HPDE6-E6E7 (cell line): Measurements from ENCODE around the gene BPIFA1.
A peak's percentile ranks its signal among the peaks of the same experiment; 100 is the strongest.

Source experiments
- DNase-seq: peaks from one replicate; pipeline ENCODE4 v3.0.0; 2011; ENCODE audit warnings: missing footprints; ENCODE audit errors: extremely low spot score

BPIFA1 gene

DNA sequence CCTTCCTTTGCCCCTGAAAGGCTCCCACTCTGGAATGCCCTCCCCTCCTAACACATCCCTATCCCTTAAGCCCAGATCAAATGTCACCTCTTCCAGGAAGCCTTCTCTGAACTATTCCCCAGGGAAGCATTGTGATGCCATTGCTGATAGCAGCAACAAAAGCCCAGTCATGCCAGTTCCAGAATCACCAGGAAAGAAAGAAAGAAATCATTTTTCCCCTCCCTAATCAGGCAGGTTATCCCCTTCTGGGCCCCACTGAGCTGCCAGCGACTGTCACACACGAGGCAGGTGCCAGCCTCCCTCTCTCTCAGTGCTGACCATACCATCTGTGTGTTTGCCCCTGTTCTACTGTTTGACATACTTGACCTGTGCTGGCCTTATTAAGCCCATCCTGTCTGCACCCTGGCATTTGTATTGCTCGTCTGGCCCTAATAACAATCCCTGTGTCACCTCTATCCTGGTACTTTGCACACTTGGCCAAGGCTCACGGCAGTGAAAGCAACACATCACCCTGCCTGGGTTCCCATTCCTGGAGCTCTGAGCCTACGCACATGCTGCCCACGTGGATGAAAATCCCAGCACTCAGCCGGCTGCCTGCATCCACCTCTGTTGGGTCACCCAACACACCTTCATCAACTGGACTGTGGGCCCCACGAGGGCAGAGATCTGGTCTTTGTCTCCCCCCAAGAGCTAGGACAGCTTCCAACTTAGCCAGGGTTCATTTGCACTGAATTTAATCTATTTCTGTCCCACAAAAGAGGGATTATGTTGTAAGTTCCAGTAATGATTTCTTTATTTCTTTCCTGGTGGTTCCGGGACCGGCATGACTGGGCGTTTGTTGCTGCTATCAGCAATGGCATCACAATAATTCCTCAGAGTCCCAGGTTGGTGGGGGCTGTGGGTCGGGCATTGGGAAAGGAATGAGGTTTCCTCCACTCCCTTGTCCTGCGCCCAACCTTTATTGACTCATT, 42.0 kb downstream of the BPIFA1 start:
- DNase-seq, result no peak

DNA sequence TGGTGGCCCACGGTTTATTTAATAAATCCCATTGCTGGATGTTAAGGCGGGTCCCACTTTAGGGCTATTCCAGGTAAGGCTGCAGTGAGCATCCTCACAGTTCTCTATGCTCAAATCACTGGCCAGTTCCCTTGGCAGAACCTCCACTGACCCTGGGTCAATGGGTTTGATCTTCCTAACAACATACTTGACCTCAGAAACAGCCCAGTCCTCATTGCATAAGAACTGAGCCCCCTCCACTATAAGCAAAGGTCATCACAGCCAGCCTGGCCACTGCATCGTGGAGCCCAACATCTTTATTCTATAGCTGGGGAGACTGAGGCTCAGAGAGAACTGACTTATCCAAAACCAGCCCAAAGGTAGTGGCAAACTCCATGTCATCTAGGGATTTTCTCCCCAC, 42.9 kb downstream of the BPIFA1 start:
- DNase-seq, result no peak

DNA sequence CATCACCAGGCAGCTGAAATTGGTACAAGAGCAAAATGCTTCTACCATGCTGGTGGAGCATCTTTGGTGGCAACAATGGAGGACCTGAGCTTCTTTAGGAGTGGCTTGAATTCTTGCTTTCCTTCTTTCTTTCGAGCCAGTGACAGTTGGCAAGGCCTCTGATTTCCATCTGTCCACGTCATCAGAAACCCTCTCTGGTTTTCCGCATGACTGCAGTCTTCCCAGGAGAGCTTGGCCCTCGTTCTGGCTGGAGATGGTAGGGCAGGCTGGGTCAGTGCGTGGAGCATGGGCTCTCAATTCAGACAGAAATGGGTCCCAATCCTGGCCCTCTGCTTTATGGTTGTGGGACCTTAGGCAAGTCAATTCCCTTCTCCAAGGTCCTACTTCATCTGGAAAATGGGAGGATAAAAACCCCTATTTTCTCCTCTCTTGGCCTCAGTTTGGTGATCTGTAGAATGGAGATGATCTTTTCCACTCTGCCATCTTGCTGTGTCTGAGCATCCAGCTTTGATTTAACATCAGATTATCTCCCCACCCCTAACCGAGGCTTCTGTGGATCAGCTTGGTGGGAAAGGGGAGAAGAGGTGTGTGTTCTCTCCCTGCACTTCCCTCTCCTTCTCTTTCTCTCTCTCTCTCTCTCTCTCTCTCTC, 43.6 kb downstream of the BPIFA1 start:
- DNase-seq, result no peak

DNA sequence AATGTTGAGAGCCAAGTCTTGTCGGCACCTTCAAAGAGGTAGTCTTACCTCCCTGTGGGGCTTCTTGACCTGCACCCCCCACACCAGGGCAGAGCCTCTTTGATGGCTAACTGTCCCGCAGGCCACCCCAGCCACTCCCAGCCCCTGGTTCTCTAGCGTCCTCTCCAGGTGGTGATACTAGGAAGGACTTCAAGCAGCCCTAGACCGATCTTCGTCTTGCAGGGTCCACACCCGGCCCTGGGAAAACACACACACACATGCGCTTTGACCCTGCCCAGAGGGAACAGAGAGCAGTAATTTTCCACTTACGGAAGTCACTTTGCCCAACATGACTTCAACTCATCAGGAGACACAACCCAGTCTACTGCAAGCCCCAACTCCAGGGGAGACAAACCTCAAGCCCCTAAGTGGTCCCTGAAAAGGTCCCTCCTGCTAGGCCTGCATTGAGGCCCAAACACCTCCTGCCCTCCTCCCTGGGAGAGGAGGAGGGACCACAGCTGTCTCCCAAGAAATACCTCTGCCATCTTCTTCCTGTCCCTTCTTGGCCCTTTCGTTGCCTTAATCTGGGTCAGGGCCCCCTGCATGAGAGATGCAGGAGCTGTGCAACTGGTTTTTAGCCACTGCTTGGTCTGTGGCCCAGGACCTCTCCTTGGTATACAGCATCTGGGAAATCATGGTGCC, 44.3 kb downstream of the BPIFA1 start:
- no peak for DNase-seq

DNA sequence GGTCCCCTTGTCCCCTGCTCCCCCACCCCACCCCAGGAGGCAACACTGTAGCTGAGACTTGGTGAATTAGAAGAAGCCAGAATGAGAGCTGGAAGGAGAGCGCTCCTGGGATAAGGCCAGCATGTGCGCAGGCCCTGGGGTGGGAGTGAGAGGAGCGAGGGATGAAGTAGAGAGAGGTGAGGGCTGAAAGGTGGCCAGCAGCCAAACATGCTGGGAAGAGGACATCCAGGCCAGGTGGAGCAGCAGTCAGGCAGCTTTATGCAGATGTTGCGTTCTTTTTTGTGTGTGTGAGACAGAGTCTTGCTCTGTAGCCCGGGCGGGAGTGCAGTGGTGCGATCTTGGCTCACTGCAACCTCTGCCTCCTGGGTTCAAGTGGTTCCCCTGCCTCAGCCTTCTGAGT, 45.0 kb downstream of the BPIFA1 start:
- no peak for DNase-seq

DNA sequence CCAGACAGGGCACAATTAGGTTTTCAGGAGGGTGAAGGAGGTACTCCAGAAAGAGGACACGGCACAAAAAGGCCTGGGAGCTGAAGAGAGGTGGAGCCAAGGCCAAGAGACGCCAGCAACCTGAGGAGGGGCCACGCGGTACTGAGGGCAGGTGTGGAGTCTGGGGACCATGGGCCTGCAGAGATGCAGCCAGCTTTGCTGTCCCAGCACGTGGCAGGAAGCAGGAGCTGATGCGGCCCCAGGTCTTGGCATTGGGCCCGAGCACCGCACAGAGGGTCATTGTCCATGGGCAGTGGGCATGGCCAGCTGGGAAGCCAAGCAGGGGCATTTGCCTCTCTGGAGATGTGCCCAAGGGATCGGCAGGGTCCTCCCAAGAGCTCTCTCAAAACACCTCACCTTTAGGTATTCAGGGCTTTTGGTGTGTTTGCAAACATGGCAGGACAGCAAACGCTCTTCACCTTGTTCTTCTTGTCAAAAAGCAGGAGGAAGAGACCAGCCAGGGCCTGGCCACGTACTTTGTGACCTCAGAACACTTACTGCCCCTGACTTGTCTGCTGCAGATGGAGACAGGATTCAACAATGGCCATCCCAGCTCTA, 45.9 kb downstream of the BPIFA1 start:
- DNase-seq, result no peak

DNA sequence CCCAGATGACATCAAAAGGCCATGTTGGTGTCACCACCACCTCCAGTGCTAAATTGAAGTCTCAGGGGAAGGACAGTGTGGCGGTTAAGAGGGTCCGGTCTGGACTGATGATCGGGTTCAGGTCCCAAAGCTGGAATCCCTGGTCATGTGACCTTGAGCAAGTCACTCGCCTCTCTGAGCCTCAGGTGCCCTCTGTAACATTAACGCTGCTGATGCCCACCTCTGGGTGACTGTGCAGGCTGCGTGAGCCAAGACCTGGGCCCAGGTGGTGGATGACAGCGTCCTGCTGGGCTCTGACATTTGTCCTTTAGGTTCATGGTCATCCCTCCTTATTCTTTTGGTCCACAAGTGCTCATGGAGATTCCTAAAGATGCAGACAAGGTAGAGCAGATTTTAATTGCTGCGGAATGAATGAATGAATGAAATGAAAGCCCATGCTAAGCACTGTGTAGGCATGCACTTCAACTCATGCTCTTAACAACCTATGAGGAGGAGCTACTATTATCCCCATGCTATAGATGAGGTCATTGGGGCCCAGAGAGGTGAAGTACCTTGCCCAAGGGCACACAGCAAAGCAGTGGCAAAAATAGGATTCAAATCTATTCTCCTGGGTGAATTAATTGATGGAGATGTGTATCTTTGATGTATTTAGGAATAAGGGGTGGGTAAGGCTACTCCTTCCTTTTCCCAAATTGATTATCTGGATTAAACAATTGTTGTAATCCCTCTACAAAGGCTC, 46.6 kb downstream of the BPIFA1 start:
- DNase-seq, result no peak

DNA sequence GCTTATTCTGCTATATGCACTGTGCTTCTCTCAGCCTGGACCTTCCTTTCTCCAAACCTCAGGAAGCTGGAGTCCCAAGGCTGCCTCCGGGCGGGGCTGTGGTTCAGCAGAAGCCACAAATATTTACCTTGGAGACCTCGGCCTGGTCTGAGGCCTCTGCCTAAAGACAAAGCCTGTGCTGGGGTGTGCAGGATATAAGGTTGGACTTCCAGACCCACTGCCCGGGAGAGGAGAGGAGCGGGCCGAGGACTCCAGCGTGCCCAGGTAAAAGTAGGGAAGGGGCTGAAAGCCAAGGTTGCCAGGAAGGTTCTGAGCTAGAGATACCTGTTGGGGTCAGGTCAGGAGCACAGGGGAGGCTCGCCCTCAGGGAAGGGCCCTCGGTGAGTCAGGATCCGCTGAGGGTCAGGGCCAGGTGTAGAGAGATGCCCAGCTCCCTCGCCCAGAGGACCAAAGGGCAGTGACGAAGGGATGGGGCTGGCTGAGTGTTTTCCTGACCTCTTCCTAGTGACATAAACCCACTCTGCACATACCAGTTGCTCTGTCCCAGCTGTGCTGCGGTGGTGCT, 47.3 kb downstream of the BPIFA1 start, which contains the start of gene BPIFB1:
TSS of gene BPIFB1 (plus strand) at position 224 of the 565 bp plus-strand sequence. CDS start 2,860 bp downstream, outside the sequence.
- no peak for DNase-seq

DNA sequence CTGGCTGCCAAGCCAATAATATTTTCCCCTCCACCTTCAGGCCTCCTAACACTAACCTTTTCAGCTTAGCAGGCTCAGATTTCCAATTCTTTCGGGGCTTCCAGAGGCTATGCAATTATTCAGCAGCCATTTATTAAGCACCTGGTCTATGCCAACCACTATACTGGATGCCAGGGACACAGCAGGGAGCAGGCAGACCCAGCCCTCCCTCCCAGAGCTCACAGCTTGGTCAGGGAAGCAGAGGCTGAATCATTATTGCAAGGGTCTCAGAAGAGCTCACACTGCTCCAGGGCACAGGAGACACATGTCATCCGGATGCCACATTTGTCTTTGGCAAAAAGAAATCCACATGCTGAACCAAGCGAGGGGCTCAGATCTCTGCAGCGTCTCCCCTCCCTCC, 48.5 kb downstream of the BPIFA1 start:
- DNase-seq, result no peak

DNA sequence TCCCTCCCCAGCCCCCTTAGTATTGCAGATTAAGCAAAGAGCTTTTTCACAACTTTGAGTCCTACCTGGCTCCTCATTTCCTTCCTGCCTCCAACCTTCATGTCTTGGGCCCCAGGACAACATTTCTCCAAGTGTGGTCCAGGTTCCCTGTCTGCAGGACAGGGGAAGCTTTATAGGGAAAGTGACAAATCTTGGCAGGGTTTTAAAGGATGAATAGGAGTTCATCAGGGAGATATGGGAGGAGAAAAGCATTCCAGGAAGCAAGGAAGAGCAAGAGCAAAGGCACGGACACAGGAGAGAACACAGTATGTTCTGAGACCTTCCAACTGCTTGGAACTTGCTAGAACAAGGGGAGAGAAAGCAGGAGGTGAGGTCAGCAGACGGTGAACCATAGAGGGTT, 49.1 kb downstream of the BPIFA1 start:
- DNase-seq, result no peak

DNA sequence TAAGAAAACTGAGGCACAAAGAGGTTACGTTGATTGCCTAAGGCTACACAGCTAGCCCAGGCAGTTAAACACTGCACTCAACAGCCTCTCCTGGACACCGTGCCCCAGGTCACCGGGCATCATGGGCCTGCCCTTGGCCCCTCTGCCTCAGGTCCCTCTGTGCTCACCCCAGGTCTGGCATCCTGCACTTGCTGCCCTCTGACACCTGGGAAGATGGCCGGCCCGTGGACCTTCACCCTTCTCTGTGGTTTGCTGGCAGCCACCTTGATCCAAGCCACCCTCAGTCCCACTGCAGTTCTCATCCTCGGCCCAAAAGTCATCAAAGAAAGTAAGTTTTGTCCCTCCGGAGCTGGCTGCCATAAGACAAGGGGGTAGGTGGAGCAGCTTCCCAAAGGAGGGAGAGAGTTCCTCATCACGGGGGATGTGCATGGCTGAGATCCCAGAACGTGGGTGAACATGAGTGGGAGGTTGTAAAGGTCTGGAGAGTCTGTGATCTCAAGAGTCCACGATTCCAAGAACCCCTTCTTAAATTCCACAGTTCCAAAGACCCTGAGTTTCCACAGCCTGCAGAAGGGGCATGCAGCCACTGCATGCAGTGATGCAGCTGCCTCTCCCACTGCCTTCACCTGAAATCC, 50.2 kb downstream of the BPIFA1 start:
- no peak for DNase-seq

DNA sequence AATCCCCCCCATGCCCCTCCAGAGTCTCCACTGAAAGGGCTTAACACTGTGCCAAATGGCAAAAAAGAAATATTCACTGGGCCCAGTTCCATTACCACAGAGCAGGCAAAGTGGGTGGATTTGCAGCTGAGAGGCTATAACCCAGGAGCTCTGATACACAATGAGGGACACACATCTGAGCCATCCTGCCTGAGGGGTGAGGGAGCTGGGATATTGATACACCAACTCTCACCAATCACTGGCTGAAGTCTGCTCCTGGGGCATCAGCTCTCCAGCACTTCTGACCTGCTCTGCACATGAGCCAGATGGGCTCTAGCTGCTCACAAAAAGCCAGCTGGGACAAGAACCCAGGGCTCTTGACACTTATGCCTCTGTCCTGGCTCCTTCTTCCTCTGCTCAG, 52.1 kb downstream of the BPIFA1 start:
- no peak for DNase-seq

DNA sequence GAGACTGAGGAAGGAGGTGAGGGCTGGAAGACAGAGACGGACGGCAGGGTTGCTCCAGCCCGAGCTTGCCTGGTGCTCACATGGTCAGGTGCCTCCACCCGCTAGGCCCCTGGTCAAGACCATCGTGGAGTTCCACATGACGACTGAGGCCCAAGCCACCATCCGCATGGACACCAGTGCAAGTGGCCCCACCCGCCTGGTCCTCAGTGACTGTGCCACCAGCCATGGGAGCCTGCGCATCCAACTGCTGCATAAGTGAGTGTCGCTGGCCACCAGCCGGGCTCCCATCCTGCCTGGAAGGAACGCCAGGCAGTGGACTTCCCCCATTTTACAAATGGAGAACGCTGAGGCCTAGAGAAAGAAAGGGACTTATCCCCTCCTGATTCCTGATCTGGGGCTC, 55.1 kb downstream of the BPIFA1 start:
- no peak for DNase-seq

DNA sequence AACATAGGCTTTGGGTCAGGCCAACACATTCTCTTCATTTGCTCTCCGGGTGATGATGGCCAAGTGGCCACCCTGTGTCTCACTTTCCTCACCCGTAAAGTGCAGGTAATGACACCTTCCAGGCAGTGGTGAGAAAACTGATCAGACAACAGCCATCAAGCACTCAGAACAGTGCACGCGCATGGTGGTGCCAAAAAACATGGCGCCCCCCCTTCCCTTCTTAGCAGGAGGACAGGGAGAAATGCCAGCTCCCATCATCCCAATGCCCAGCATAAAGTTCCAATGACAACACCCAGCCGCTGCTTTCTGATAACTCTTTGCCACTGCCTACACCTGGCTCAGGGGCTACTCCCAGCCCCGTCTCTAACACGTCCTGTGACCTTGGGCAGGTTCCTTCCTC, 55.6 kb downstream of the BPIFA1 start:
- no peak for DNase-seq

DNA sequence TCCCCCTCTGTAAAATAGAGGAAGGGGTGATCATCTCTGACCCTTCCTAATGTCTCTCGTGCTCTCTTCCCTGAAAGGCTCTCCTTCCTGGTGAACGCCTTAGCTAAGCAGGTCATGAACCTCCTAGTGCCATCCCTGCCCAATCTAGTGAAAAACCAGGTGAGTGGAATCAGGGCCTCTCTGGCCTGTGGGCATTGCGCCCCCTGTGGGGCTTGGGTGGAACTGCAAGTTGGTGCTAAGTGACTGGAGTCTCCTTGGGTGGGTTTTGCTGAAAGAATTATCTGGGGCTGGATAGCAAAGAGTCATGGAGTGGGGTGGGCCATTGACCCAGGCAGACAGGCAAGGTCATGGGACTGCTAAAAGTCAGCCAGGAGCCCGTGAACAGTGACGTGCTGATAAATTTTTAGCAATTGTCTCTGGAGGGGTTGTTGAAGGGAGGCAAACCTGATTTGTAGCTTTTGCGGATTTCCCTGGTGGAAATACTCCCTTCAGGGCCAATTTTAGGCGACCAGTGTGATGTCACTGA, 56.1 kb downstream of the BPIFA1 start:
- peak; percentile 41 for DNase-seq
